Heart right ventricle (tissue), 16 donors: ENCODE measurements around the gene TPH2. TPM values are rescaled to one million over a fixed set of nuclear protein-coding genes. Genes with fewer than 3 reads are reported as not detected.

ENCODE experiments used
- ATAC-seq, 8 donors: fragments of 200-7000 bp; cut with Tn5 transposase; one replicate each; pipeline ENCODE4 v1.9.1; 2020; ENCODE audit warnings: mild to moderate bottlenecking in 8 of 8, moderate library complexity in 8 of 8, moderate number of reproducible peaks in 1 of 8
- DNase-seq, 2 donors: peaks; one replicate each; pipeline ENCODE4 v3.0.0-alpha.2; 2020
- H3K27ac ChIP-seq, 10 donors: fragments of 200-600 bp; sonication (generic) in 2 of 10; one replicate each; pipeline versions ENCODE4 v1.5.0 to v1.8.0; 2020 to 2022; ENCODE audit warnings: mild to moderate bottlenecking in 3 of 10
- H3K27me3 ChIP-seq, 7 donors: fragments of 200-600 bp; one replicate each; pipeline ENCODE4 v1.8.0; 2021 to 2022; ENCODE audit warnings: mild to moderate bottlenecking in 2 of 7
- H3K36me3 ChIP-seq, 9 donors: fragments of 200-600 bp; sonication (generic) in 1 of 9; one replicate each; pipeline versions ENCODE4 v1.5.0 to v1.8.0; 2020 to 2022; ENCODE audit warnings: mild to moderate bottlenecking in 2 of 9
- H3K4me1 ChIP-seq, 9 donors: fragments of 200-600 bp; sonication (generic) in 1 of 9; one replicate each; pipeline versions ENCODE4 v1.5.0 to v1.8.0; 2020 to 2022; ENCODE audit warnings: mild to moderate bottlenecking in 4 of 9
- H3K4me3 ChIP-seq, 10 donors: fragments of 200-600 bp; sonication (generic) in 2 of 10; one replicate each; pipeline versions ENCODE4 v1.5.0 to v1.8.0; 2020 to 2022; ENCODE audit warnings: mild to moderate bottlenecking in 7 of 10, moderate library complexity in 2 of 10
- H3K9me3 ChIP-seq, 11 donors: fragments of 200-600 bp in 10 of 11; sonication (generic) in 2 of 11; one replicate each; pipeline versions ENCODE4 v1.5.0 to v1.8.0; 2013 to 2022; ENCODE audit warnings: mild to moderate bottlenecking in 2 of 11, control low read depth in 1 of 11, moderate library complexity in 1 of 11
- WGBS, 2 donors: extraction: QIAGEN DNeasy Blood & Tissue Kit; methylation state at CpG; one replicate each; pipeline ENCODE4 v1.1.7; 2013; ENCODE audit warnings: inconsistent platforms in 1 of 2; 5-methylcytosine and 5-hydroxymethylcytosine counted together
- intact Hi-C, 10 donors: fragments of 100-400 bp; cut with DNase I; formaldehyde crosslinking; loops; one replicate each; pipeline versions ENCODE4 v1.11.1 to v1.14.2; 2022
- polyA plus RNA-seq, 2 donors: library from polyadenylated mRNA; stranded (reverse); fragments of 200-250 nt; gene quantifications; one replicate each; pipeline ENCODE4 v1.2.3, GENCODE V29; 2013
- total RNA-seq, 10 donors: library from RNA; stranded (reverse); fragmentation: NEBNext Ultra II Directional in 3 of 10; extraction: Animal tissue kit (Norgen Biotek cat#: 25700) in 3 of 10; gene quantifications; one replicate each; pipeline versions ENCODE4 v1.2.1 to v1.2.4, GENCODE V29; 2021 to 2023
- TF ChIP-seq, protein P1 (sequence below), 9 donors: fragments of 200-600 bp; sonication (generic) in 2 of 9; IDR thresholded peaks; one replicate each; pipeline versions ENCODE4 v1.5.0 to v1.8.0; 2021 to 2022; ENCODE audit warnings: antibody characterized with exemption in 9 of 9, mild to moderate bottlenecking in 5 of 9, moderate library complexity in 1 of 9
- donor health status: Arrhythmogenic right ventricular cardiomyopathy.
- donor health status: ischemic (EF 13 %, LVEDD 7.1; RV severe dilation, severe dysfunction).
- donor health status: healthy with polysubstance abuse.
- donor health status: DM: no; HTN: yes; CAD: no.
- donor health status: DM: no; HTN: no; CAD: no.
- donor health status: ischemic (EF 25% LVEDD 6.9; RV normal size, moderate dysfunction).
- donor health status: ischemic (EF 25% LVEDD 5.7; RV mildly dilated, moderate dysfunction).
- donor health status: healthy.
- donor health status: DM: yes; HTN: yes; CAD: no.
- donor health status: Ischemic cardiomyopathy.
- donor health status: ischemic (EF 35%, LVEDD 5.7; RV mildly dilated, moderate dysfunction).
- donor health status: nonischemic (EF 11% LVEDD 7.7; RV severe dilation, severe dysfunction).
- donor health status: DM: yes; HTN: yes; CAD: no.
- donor health status: PGD.
- donor health status: ischemic (EF 29% LVEDD 5.4; RV normal size, mild dysfunction).
- donor health status: nonischemic (EF 23%, LVEDD 6.1; RV moderate dilation, normal function).

TPH2 gene
- total and polyA plus RNA-seq, 12 donors, result not detected

DNA sequence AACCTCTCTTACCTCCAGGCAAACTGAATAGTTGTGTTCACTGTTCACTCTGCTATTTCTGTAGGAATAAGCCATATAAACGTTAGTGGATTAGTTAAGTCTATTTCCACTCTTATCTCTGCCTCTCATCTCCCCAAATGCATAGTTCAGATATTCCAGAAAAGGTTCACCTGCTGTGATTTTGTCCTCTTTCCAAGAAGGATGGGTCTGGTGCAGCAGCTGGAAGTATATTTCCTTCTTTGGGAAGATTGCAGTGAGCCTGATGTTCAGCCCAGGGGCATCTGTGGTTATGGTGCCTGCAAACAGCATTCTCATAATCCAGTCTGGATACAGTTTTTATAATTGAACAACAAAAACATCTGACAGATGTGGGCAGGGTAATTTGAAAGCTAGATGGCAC is 97.7 kb downstream of the TPH2 start:
- peaks cover 0 to 8% (median 0%) of the 10 kb centered on the region in 7 donors for H3K27me3 ChIP-seq
- H3K4me1 ChIP-seq, result no peaks in the 10 kb centered on the region
- H3K4me3 ChIP-seq, result no peak overlapping the region
- H3K36me3 ChIP-seq, result no peaks in the 10 kb centered on the region
- intact Hi-C loops, result loop anchor here in 1 of 10 donors (5.0 kb wide), 1 partner anchor 989 kb away; no protein-coding TSS in a partner anchor
- ATAC-seq (no peak), DNase-seq (no peak)
- H3K9me3 ChIP-seq, result peaks cover 0 to 11% (median 6%) of the 10 kb centered on the region in 11 donors
- WGBS, 2 donors, result 20 to 49% methylated on average over 1 of the region's 1 CpG
- TF ChIP-seq, protein P1, sequence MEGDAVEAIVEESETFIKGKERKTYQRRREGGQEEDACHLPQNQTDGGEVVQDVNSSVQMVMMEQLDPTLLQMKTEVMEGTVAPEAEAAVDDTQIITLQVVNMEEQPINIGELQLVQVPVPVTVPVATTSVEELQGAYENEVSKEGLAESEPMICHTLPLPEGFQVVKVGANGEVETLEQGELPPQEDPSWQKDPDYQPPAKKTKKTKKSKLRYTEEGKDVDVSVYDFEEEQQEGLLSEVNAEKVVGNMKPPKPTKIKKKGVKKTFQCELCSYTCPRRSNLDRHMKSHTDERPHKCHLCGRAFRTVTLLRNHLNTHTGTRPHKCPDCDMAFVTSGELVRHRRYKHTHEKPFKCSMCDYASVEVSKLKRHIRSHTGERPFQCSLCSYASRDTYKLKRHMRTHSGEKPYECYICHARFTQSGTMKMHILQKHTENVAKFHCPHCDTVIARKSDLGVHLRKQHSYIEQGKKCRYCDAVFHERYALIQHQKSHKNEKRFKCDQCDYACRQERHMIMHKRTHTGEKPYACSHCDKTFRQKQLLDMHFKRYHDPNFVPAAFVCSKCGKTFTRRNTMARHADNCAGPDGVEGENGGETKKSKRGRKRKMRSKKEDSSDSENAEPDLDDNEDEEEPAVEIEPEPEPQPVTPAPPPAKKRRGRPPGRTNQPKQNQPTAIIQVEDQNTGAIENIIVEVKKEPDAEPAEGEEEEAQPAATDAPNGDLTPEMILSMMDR (IDR thresholded peaks at IDR 0.05), result no peak
- H3K27ac ChIP-seq, result no peak overlapping the region

DNA sequence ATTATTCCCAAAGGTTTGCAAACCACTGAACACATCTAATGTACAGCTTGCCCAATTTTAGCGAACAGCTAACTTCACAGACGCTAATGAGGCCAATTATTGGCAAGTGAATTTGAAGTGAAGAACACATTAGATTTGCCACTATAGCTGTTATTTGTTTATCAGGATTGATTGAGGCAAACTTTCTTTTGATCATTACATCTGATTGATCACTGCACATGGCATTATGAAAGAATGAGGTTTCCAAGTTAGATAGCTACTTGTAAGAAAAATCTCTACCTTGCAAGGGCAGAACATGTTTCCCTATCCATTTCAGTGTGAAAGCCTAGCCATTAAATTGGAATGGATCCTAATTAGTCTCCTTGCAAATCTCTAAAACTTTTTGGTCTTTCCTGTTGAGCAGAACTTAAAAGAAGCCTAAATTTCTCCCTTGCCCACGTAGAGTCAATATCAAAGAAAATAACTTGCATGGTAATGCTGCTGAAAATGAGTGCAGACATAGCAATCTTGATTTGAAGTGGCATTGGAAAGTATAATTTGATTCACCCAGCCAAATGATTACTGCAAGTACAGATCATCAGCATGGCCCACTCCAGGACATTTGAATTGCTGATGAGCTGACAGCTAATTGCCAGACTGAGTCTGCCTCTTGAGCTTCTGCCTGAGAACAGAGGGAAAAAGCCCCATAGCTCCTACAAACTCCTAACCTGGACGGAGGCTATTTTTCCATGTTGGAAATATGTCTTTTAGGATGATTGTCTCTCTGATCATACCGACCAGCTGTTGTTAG is 98.6 kb downstream of the TPH2 start:
- TF ChIP-seq, protein P1 (IDR thresholded peaks at IDR 0.05), result no peak
- Histone ChIP-seq H3K27ac (no peak overlapping the region), H3K4me3 (no peak overlapping the region), H3K9me3 (peaks cover 0 to 11% (median 6%) of the 10 kb centered on the region in 11 donors), H3K4me1 (no peaks in the 10 kb centered on the region), H3K27me3 (peaks cover 0 to 8% (median 0%) of the 10 kb centered on the region in 7 donors), H3K36me3 (no peaks in the 10 kb centered on the region)
- intact Hi-C loops, result loop anchor here in 1 of 10 donors (5.0 kb wide), 1 partner anchor 990 kb away; no protein-coding TSS in a partner anchor
- WGBS, 2 donors, result 83 to 84% methylated on average over 5 of the region's 5 CpGs
- DNase-seq (no peak), ATAC-seq (no peak)

DNA sequence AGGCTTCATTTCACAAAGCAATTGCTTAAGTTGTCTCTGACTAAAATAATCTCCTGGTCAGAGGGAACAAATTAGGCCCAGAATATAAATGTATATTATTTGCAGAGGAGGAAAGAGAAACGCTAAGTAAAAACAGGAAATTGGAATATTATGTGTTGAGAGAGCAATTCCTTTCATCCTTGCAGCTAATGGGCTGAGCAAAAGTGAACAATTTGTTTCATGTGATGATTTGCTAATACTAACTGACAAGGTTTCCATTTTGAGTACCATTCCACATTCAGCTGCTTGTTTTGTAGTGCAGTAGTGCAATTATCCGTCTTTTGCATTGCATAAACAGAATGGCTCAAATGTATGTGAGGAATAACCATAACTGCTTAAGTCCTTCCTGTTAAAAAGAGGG is 103.2 kb downstream of the TPH2 start:
- Histone ChIP-seq H3K27me3 (no peaks in the 10 kb centered on the region), H3K27ac (no peak overlapping the region), H3K36me3 (no peaks in the 10 kb centered on the region), H3K4me3 (no peak overlapping the region), H3K4me1 (no peaks in the 10 kb centered on the region), H3K9me3 (peaks cover 0 to 11% (median 6%) of the 10 kb centered on the region in 11 donors)
- DNase-seq (no peak), ATAC-seq (no peak)
- 62 to 77% methylated on average over 2 of the region's 2 CpGs for whole genome bisulfite sequencing, 2 donors
- TF ChIP-seq, protein P1 (IDR thresholded peaks at IDR 0.05), result no peak
- intact Hi-C loops, result no loop called here

DNA sequence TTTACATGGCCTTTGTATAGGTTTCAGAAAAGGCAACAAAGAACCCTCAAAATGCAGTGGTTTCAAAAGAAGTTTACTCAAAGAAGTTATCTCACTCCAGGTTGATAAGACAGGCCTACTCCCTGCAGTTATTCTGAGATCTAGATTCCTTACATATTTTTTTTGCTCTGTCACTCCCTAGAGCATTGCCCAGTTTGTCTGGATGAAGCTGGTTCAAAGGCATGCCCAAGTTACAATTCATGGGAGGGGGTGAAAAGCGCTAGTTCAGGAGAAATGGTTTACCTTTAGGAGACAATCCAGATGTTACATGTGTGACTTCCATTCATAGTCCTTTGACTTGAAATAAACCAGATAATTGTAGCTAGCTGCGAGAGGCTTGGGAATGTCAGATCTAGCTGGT is 115.0 kb downstream of the TPH2 start:
- ATAC-seq (no peak), DNase-seq (no peak)
- no peak overlapping the region for H3K4me3 ChIP-seq
- H3K4me1 ChIP-seq, result no peaks in the 10 kb centered on the region
- peaks cover 0 to 5% (median 0%) of the 10 kb centered on the region in 7 donors for H3K27me3 ChIP-seq
- 64 to 68% methylated on average over 2 of the region's 2 CpGs for WGBS, 2 donors
- H3K27ac ChIP-seq, result no peak overlapping the region
- no peaks in the 10 kb centered on the region for H3K9me3 ChIP-seq
- TF ChIP-seq, protein P1 (IDR thresholded peaks at IDR 0.05), result no peak
- intact Hi-C loops, result no loop called here
- no peaks in the 10 kb centered on the region for H3K36me3 ChIP-seq
